EL (cell line): ENCODE measurements around the gene PLEKHA6.

ENCODE experiments used
- DNase-seq: peaks from one replicate; pipeline ENCODE4 v3.0.0-alpha.2; 2016

PLEKHA6 gene

GRCh38 chr1:204353213-204353910, 6.4 kb downstream of the PLEKHA6 start:
- DNase-seq: no peak

GRCh38 chr1:204350857-204351573, 8.7 kb downstream of the PLEKHA6 start:
- DNase-seq: peak; percentile 33

DNA sequence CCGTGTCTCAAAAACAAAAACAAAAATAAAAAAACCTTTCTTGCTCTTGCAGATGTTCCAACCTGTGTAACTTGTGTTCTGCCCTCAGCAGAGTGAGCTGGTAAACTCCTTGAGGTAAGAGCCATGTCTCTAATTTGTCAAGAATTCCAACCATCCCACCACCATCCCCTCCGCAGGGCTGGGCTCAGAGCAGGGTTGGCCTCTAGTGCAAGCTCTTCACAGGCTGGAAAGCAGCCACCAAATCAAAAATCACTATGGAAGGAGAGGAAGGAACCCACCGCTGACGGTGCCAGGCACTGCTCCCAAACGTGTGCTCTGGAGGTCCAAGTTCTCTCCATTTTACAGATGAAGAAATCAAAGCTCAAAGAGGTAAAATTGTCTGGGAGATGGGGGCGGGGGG, 9.4 kb downstream of the PLEKHA6 start:
- no peak for DNase-seq

- DNase-seq: no peak
Observed at GRCh38 chr1:204349602-204350001, 10.1 kb downstream of the PLEKHA6 start.

- peak; percentile 45 for DNase-seq
Observed at GRCh38 chr1:204348722-204349121, 11.0 kb downstream of the PLEKHA6 start.

DNA sequence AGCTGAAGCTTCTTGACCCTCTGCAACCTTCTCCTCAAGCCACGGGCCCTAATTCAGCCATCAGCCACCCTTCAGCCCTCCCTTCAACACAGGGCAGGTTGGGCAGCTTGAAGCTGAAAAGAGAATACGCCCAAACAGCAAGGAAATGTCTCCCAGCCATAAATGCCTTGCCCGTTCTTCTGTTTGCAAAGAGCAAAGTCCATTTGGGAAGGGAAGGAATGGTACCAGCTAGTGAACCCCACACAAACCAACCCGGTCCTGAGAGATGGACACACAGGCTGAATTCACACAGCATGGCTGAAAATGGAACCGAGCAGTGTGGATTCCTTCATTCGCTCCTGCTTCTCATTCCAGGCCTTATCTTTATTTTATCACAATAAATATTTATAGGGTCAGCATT, 11.5 kb downstream of the PLEKHA6 start:
- DNase-seq: no peak

DNA sequence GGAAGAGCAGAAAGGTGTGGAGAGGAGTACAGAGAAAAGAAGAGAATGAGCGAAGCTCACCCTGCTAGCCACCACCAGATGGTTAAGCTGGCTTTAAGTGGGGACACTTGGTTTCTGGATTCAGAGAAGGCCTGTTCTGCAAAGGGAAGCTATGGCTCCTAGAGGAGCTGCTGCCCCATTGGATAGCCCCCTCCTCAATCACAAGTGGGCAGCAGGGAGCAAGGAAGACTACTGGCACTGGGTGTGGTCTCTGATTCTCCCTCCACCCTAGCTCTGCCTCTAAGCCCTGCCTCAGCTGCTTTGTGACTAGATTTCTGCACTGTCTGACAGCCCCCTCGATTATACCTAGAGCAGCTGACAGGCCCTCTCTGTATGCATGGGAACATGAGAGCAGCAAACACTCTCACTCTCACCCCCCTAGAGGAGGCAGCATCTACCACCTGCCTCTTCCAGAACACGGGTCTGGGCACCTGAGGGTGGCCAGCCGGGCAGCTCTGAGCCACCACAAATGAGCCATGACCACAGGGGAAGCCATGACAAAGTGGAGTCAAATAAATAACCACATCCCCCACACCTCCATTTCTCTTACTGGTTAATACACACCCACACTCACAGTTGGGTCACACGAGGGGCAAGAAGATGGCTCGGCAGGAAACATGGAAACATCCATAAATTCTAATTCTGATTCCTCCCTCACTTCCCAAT, 13.6 kb downstream of the PLEKHA6 start:
- DNase-seq: no peak

- DNase-seq: no peak
Observed at GRCh38 chr1:204345438-204345841, 14.3 kb downstream of the PLEKHA6 start.

DNA sequence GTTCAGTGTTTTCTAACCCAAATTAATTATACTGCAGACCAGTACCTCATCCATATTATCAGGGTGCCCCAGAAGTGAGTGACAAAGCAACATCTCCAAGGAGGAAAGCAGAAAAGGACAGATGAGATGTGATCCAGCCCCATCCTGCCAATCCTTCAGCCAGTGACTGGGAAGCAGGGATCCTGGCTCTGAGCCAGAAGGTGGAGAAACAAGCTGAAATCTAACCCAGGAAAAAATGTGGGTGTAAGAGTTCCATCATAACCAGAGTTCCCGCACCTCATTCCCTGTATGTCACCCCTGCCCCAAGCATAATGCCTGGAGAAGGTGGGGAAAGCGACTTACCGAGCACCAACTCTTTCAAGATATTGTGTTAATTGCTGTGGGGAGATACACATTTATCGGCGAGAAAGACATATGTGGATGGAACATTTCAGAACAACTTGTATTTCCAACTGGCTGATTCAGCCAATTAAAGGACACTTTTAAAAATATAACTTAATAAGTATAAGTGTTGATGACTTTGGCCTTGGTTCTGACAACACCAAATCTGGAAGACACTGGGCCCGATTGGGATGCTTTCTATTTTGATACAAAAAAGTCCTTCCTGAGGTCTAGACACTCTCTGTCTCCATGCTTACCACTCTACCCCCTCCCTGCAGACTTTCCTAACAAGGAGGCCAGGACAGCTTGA, 14.9 kb downstream of the PLEKHA6 start:
- no peak for DNase-seq

DNA sequence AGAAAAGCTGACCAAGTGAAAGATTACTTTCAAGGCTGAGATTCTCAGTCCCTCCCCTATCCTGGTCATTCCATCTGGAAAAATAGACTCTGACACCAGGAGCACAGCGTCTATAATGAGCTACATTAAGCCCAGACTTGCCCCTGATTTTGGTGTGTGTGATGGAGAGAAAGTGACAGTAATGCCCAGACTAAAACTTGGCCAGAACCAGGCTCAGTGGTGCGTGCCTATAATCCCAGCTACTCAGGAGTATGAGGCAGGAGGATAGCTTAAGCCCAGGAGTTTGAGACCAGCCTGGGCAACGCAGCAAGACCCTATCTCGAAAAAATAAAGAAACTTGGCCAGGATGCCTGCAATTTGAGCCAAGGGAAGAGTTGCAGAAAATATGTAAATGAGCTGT, 15.9 kb downstream of the PLEKHA6 start:
- DNase-seq: no peak

DNA sequence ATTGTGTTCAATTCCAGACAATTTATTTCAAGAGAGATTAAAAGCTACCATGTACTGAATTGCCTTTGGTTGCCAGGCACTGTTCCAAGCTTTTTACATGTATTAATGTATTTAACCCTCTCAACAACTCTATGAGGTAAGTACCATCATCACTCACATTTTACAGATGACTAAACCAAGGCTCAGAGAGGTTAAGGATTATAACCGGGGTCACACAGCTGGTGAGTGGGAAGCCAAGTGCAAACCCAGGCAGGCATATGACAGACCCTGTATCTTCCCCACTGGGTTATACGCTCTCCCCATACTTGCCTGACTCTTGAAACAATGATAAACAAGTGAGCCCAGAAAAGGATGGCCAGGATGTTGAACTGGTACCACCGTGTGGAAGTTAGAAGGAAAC, 16.5 kb downstream of the PLEKHA6 start:
- no peak for DNase-seq

DNA sequence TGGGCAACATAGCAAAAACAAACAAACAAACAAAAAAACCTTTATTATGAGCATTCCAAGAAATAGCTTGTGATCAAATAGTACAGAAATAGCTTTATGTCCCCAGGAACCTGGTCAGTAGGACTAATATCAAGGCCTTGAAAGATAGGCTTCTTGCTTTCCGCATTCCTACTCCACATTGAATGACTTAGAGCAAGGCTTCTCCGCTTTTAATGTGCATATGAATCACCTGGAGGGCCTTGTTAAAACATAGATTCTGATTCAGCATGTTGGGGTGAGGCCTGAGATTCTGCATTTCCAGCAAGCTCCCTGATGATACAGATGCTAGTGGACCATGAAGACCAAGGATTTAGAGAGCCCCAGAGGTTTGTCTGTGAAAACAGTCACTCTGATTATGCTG, 17.4 kb downstream of the PLEKHA6 start:
- DNase-seq: no peak

DNA sequence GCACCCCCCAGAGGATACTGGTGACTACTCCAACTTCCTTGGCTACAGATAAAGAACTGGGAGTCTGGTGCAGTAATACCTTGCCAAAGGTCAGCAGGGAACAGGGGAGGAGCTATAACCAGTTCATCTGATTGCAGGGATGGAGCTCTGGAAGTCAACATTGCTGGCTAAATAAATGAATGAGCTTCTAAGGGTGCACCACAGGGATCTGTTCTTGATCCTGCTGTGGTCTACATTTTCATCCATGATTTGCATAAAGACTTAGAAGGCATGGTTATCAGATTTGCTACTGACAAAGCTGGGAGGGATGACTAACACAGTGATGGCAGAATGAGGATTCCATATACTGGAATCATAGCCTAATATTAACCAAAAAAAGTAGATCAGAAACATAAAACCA, 18.3 kb downstream of the PLEKHA6 start:
- DNase-seq: peak; percentile 25

DNA sequence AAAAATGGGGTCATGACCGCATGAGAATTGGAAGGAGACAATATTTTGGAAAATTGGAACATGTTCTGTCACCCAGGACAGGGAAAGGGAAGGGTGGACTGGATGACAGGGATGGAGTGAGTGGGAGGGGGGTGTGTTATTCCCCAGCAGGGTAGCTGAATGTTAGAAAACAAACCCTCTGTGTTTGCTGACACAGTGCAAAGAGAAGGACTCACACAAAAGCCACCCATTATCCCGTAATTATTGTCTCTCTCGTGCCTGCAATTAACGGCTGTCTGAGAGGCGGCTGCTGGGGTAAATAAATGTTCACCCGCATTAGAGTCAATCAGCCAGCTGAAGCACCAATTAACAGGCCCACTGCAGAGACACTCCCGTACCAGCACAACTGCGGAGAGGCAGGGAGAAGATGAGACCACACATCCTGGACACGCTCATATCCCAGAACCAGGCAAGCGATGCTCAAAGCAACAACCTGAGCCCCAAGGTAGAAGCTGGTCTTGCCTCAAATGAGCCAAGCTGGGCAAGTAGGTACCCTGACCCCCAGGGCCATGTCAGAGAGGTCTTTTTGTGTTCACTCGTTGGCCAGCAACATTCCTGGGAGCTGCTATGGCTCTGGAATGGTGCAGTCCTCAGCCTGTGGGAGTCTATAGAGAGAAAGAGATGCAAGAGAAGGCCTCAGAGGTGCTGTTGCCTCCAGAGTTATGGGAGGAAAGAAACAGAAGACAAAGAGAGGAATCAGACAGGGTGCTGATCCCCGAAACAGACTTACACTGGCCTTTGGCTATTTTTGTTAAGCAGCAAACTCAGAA, 19.4 kb downstream of the PLEKHA6 start:
- no peak for DNase-seq

GRCh38 chr1:204339541-204339940, 20.2 kb downstream of the PLEKHA6 start:
- DNase-seq: no peak

- DNase-seq: no peak
Observed at GRCh38 chr1:204338997-204339396, 20.7 kb downstream of the PLEKHA6 start.

GRCh38 chr1:204338360-204338759, 21.4 kb downstream of the PLEKHA6 start:
- DNase-seq: no peak

DNA sequence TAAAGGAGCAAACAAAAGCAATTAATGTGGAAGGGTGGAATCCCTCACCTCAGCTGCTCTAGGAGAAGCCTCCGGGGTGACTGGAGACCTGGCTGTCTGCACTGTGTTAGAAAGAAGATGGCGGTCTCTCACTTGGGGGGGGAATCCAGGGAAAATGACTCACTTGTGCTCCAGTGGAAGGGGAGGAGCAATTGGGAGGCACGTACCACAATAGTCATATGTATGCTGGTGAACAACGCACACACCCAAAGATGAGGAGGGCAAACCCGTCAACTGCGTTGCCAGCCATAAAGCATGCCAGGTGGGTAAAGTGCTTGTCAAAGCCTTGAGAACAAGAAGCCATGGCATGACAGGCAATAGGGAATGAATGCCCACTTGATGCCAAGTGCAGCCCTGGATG, 22.1 kb downstream of the PLEKHA6 start:
- DNase-seq: no peak

GRCh38 chr1:204337036-204337429, 22.7 kb downstream of the PLEKHA6 start:
- no peak for DNase-seq

DNA sequence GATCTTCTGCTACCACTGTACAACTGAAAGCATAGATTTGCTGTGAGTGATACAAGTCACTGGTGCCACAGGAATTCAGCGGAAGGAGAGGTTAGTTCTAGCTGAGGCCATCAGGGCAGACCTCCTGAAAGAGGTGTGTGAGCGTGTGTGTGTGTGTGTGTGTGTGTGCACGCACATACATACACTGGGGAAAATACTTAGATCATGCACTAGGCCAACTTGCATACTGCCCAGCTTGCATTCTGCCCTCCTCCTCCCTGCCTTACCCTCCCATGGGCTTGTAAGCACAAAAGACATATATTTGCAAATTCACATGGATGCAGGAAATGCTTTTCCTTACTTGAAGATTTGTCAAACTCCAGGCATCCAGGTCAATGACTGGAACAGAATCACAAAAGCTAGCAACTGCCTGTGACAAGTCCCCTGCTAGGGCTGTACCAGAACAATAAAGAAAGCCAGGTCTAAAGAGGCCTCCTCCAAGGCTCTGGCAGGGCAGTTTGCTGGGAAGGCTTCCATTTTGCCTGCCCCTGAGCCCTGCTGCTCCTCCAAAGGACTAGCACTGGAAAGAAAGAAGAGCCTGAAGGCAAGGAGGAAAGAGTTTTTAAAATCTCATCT, 23.2 kb downstream of the PLEKHA6 start:
- no peak for DNase-seq

GRCh38 chr1:204335533-204335932, 24.2 kb downstream of the PLEKHA6 start:
- DNase-seq: no peak

DNA sequence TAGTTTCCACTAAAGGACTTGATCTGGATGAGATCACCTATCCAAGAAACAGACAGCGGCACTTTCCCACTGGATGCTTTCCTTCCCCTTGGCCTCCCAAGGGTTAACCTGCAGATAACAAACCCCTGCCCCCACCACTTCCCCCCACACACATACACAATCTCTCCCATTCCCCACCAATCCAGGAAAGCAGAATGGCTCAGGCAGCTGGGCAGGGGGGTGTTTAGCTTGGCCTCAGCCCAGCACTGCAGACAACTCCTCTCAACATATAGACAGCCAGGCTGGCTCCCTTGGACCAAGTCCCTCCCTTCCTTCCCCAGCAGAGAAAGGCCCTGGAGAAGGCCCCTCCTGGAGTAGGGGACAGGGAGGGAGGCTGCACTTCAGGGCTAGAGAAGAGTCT, 24.6 kb downstream of the PLEKHA6 start:
- no peak for DNase-seq
